Karpas-422 (cell line): ENCODE results near the gene HOXA2. TPM values are rescaled to one million over a fixed set of nuclear protein-coding genes. Genes with fewer than 3 reads are reported as not detected.

Experiments used
- small RNA-seq: library from RNA; depleted of rRNA; stranded (forward); fragments of <200 nt; gene quantifications from one replicate; pipeline ENCODE3, GENCODE V24; 2014
- total RNA-seq: library from RNA; depleted of rRNA; stranded (reverse); fragments of >200 nt; shearing (Covaris generic); gene quantifications from 2 replicates; pipeline ENCODE4 v1.2.3, GENCODE V29; 2014; ENCODE audit warnings: low replicate concordance; rRNA removed

HOXA2 gene
- total RNA-seq, 1 experiment from 2014 or later, result 0.41 TPM

Small RNAs within 50 kb of the gene (small RNA-seq; reads per million reads assigned to genes)
- not detected for gene AC004080.5
- gene RF01977, result not detected

Other genes starting within 250 kb of the HOXA2 start
- 11.5 and 24.4 TPM in 2 replicates for gene SKAP2, start 238.1 kb downstream of the HOXA2 start, total RNA-seq
- gene HOXA1, start 6.7 kb downstream of the HOXA2 start, total RNA-seq, result 4.1 and 4.4 TPM in 2 replicates
- 0.79 TPM in 1 of 2 replicates, not detected in the other for gene HOXA4, start 28.1 kb upstream of the HOXA2 start, total RNA-seq
- 3.6 and 4.1 TPM in 2 replicates for gene HOXA5, start 41.0 kb upstream of the HOXA2 start, total RNA-seq
- 3.4 and 8.4 TPM in 2 replicates for gene HOXA6, start 45.1 kb upstream of the HOXA2 start, total RNA-seq
- 1.3 TPM in 2 replicates for gene HOXA3, start 49.9 kb upstream of the HOXA2 start, total RNA-seq
- gene HOXA7, start 54.0 kb upstream of the HOXA2 start, total RNA-seq, result 7.5 and 10.2 TPM in 2 replicates
- gene HOXA9, start 62.9 kb upstream of the HOXA2 start, total RNA-seq, result not detected in 2 replicates
- gene HOXA10, start 71.6 kb upstream of the HOXA2 start, total RNA-seq, result not detected in 2 replicates
- gene HOXA11, start 82.5 kb upstream of the HOXA2 start, total RNA-seq, result not detected in 2 replicates
- 0.07 TPM in 1 of 2 replicates, not detected in the other for gene HOXA13, start 97.4 kb upstream of the HOXA2 start, total RNA-seq
- not detected in 2 replicates for gene EVX1, start 140.1 kb upstream of the HOXA2 start, total RNA-seq